Measurements from ENCODE around the gene ZNF124.

Gene ZNF124

DNA sequence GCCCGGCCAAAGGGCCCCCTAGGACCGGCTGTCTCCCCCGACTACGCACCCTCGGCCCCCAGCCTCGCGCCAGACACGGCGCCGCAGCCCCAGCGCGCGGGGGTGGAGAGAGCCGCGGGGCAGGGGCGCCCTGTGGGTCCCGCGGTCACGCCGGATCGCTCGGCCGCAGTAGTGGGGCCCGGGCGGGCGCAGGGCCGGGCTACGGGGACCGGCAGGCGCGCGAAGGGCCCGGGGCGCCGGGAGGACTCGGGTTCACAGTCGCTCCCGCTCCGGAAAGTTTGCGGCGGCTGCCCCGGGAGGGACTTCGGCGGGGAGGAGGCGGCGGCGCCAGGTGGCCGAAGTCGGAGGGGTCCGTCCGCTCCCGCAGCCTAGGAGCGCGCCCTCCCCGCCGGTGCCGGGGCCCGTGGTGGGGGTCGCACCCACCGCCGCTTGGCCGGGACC lies 60.5 kb downstream of the ZNF124 start:
- H3K9me3 ChIP-seq (ENCODE audit: low read length) = no peaks in the 10 kb centered on the region
- H3K4me1 ChIP-seq (ENCODE audit: insufficient read depth, low read length) = peaks cover 5% of the 10 kb centered on the region
- peak overlapping the region; percentile 63 to 71 for H3K4me3 ChIP-seq (ENCODE audit: low read depth in 1 of 2, low read length in 2 of 2)
- no peaks in the 10 kb centered on the region for H3K36me3 ChIP-seq (ENCODE audit: insufficient read depth, low read length)
- no peaks in the 10 kb centered on the region for H3K27me3 ChIP-seq (ENCODE audit: control insufficient read depth in 1 of 2, insufficient read depth in 2 of 2, low read length in 2 of 2)
- H3K27ac ChIP-seq (ENCODE audit: low read depth, low read length) = peak overlapping the region; percentile 72
- peak overlapping the region; percentile 71 for H3K9ac ChIP-seq (ENCODE audit: low read length)

DNA sequence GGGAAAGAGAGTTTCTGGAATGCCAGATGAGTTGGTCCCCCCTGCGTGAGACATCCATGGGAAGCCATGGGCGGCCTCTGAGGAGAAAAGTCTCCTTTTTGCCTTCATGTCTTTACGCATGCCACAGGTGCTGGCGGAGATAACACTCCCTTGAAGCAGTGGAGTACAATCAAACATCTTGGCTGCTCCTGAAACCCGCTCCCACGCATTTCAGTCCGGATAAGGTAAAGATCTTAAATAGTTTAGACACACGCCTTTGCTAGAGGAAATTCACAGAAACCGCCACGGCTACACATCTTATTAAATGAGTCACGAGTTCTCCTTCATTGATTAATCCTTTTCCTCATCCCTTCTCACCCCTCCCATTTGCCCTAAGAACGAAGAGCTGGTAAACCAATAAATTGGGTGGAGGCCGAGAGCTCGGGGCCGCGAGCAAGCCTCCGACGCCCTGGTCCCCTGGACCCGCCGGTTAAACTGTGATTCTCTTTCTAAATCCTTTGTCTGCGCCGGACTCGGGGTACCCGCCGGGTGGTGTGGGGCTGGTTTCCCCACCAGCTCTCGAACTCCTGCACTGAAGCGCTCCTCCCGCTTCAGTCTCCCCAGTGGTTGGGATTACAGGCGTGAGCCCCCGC lies 61.1 kb downstream of the ZNF124 start:
- Histone ChIP-seq H3K36me3 (ENCODE audit: insufficient read depth, low read length) (no peaks in the 10 kb centered on the region), H3K4me3 (ENCODE audit: low read depth in 1 of 2, low read length in 2 of 2) (peak overlapping the region; percentile 63 to 71), H3K27me3 (ENCODE audit: control insufficient read depth in 1 of 2, insufficient read depth in 2 of 2, low read length in 2 of 2) (no peaks in the 10 kb centered on the region), H3K9me3 (ENCODE audit: low read length) (no peaks in the 10 kb centered on the region), H3K4me1 (ENCODE audit: insufficient read depth, low read length) (peaks cover 5% of the 10 kb centered on the region), H3K9ac (ENCODE audit: low read length) (peak overlapping the region; percentile 71), H3K27ac (ENCODE audit: low read depth, low read length) (peak overlapping the region; percentile 72)

DNA sequence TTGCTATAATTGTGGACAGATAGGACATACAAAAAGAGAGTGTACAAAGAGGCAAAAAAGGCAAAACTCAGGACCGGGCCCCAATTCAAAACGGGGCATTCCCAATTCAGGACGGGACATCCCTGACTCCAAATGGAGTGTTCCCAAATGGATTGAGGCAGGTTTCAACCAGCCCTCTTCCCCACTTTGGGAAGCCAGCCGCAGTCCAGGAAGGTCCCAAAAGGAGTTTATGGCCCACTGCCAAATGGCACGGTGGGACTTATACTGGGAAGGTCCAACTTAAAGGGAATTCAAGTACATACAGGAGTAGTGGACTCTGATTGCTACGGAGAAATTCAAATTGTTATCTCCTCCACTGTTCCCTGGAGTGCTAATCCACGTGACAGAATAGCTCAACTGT lies 64.1 kb downstream of the ZNF124 start:
- H3K9ac ChIP-seq (ENCODE audit: low read length) = no peak overlapping the region
- H3K27ac ChIP-seq (ENCODE audit: low read depth, low read length) = no peak overlapping the region
- no peaks in the 10 kb centered on the region for H3K36me3 ChIP-seq (ENCODE audit: insufficient read depth, low read length)
- H3K4me3 ChIP-seq (ENCODE audit: low read depth in 1 of 2, low read length in 2 of 2) = no peak overlapping the region
- peaks cover 16% of the 10 kb centered on the region for H3K4me1 ChIP-seq (ENCODE audit: insufficient read depth, low read length)
- H3K27me3 ChIP-seq (ENCODE audit: control insufficient read depth in 1 of 2, insufficient read depth in 2 of 2, low read length in 2 of 2) = no peaks in the 10 kb centered on the region
- H3K9me3 ChIP-seq (ENCODE audit: low read length) = no peaks in the 10 kb centered on the region

DNA sequence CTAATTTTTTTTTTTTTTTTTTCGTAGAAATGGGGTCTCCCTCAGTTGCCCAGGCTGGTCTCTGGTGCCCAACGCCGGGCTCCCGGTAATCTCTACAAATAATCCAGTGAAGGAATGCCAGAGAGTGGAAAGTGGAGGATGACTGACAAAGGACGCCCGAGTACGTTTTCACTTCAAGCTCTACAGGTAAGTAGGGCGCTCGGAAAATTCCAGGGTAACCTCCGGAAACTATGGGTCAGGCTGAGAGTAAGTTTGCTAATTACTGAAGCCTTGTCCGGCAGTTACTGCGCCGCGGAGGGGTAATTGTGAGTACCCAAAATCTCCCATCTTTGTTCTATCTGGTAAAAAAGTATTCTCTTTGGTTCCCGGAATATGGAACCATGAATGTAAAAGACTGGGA lies 65.9 kb downstream of the ZNF124 start:
- H3K27me3 ChIP-seq (ENCODE audit: control insufficient read depth in 1 of 2, insufficient read depth in 2 of 2, low read length in 2 of 2) = no peaks in the 10 kb centered on the region
- peaks cover 11% of the 10 kb centered on the region for H3K36me3 ChIP-seq (ENCODE audit: insufficient read depth, low read length)
- no peak overlapping the region for H3K9ac ChIP-seq (ENCODE audit: low read length)
- H3K27ac ChIP-seq (ENCODE audit: low read depth, low read length) = no peak overlapping the region
- H3K4me3 ChIP-seq (ENCODE audit: low read depth in 1 of 2, low read length in 2 of 2) = no peak overlapping the region
- peaks cover 16% of the 10 kb centered on the region for H3K4me1 ChIP-seq (ENCODE audit: insufficient read depth, low read length)
- no peaks in the 10 kb centered on the region for H3K9me3 ChIP-seq (ENCODE audit: low read length)

All from muscle layer of colon (tissue), 2 donors.